Osteocyte (in vitro differentiated cells): Measurements from ENCODE around the gene ANKRD29. TPM values are rescaled to one million over a fixed set of nuclear protein-coding genes. Genes with fewer than 3 reads are reported as not detected.

Source experiments
- DNase-seq: peaks from one replicate; pipeline ENCODE4 v3.0.0; 2021; ENCODE audit warnings: mixed read lengths; ENCODE audit not compliant: unreplicated experiment; ENCODE audit errors: extremely low spot score
- H3K27ac Mint-ChIP-seq: one replicate; pipeline ENCODE4 v1.8.0; 2021; ENCODE audit warnings: mild to moderate bottlenecking, mixed read lengths; ENCODE audit not compliant: unreplicated experiment
- H3K27me3 Mint-ChIP-seq: one replicate; pipeline ENCODE4 v1.8.0; 2021; ENCODE audit warnings: mixed read lengths; ENCODE audit not compliant: unreplicated experiment
- H3K36me3 Mint-ChIP-seq: one replicate; pipeline ENCODE4 v1.8.0; 2021; ENCODE audit warnings: mixed read lengths; ENCODE audit not compliant: unreplicated experiment
- H3K4me1 Mint-ChIP-seq: one replicate; pipeline ENCODE4 v1.8.0; 2021; ENCODE audit warnings: mixed read lengths; ENCODE audit not compliant: unreplicated experiment
- H3K4me3 Mint-ChIP-seq: one replicate; pipeline ENCODE4 v1.8.0; 2021; ENCODE audit warnings: mild to moderate bottlenecking, moderate library complexity, mixed read lengths; ENCODE audit not compliant: unreplicated experiment
- H3K9me3 Mint-ChIP-seq: one replicate; pipeline ENCODE4 v1.8.0; 2021; ENCODE audit warnings: mixed read lengths; ENCODE audit not compliant: unreplicated experiment
- CTCF ChIP-seq: fragments of 200-600 bp; sonication (generic); IDR thresholded peaks from 2 replicates; pipeline ENCODE4 v1.5.0; 2021; ENCODE audit warnings: antibody characterized with exemption, mild to moderate bottlenecking, moderate library complexity
- total RNA-seq: library from RNA; stranded (reverse); gene quantifications from 2 replicates; pipeline ENCODE4 v1.2.1, GENCODE V29; 2021

Gene ANKRD29
- total RNA-seq, 1 donor from 2014 or later, result not detected

GRCh38 chr18:23553887-23554286, 108.8 kb downstream of the ANKRD29 start:
- H3K4me3 Mint-ChIP-seq, result no peak overlapping the region
- no peaks in the 10 kb centered on the region for H3K27me3 Mint-ChIP-seq
- H3K36me3 Mint-ChIP-seq, result peaks cover 39% of the 10 kb centered on the region
- H3K27ac Mint-ChIP-seq, result no peak overlapping the region
- H3K9me3 Mint-ChIP-seq, result no peaks in the 10 kb centered on the region
- no peak for DNase-seq
- TF ChIP-seq CTCF, result no peak
- no peaks in the 10 kb centered on the region for H3K4me1 Mint-ChIP-seq

GRCh38 chr18:23552505-23552904, 110.2 kb downstream of the ANKRD29 start:
- Mint-ChIP-seq H3K9me3 (no peaks in the 10 kb centered on the region), H3K4me1 (no peaks in the 10 kb centered on the region), H3K27ac (no peak overlapping the region), H3K4me3 (no peak overlapping the region), H3K36me3 (peaks cover 37% of the 10 kb centered on the region), H3K27me3 (no peaks in the 10 kb centered on the region)
- DNase-seq, result no peak
- no peak for TF ChIP-seq CTCF

- no peaks in the 10 kb centered on the region for H3K4me1 Mint-ChIP-seq
- H3K27me3 Mint-ChIP-seq, result no peaks in the 10 kb centered on the region
- no peak for TF ChIP-seq CTCF
- no peak overlapping the region for H3K4me3 Mint-ChIP-seq
- peaks cover 37% of the 10 kb centered on the region for H3K36me3 Mint-ChIP-seq
- no peak overlapping the region for H3K27ac Mint-ChIP-seq
- H3K9me3 Mint-ChIP-seq, result no peaks in the 10 kb centered on the region
- no peak for DNase-seq
Measured at GRCh38 chr18:23551978-23552377, 110.7 kb downstream of the ANKRD29 start.

- TF ChIP-seq CTCF, result no peak
- H3K9me3 Mint-ChIP-seq, result no peaks in the 10 kb centered on the region
- no peak for DNase-seq
- H3K27ac Mint-ChIP-seq, result no peak overlapping the region
- H3K36me3 Mint-ChIP-seq, result peaks cover 38% of the 10 kb centered on the region
- no peak overlapping the region for H3K4me3 Mint-ChIP-seq
- no peaks in the 10 kb centered on the region for H3K4me1 Mint-ChIP-seq
- H3K27me3 Mint-ChIP-seq, result no peaks in the 10 kb centered on the region
Measured at GRCh38 chr18:23550898-23551297, 111.8 kb downstream of the ANKRD29 start.

Other genes starting within 250 kb of the ANKRD29 start
- gene RIOK3, start 209.6 kb downstream of the ANKRD29 start, total RNA-seq, result 54.7 and 55.7 TPM in 2 replicates
- gene RMC1, start 159.4 kb downstream of the ANKRD29 start, total RNA-seq, result 24.9 and 25.5 TPM in 2 replicates
- gene NPC1, start 76.4 kb downstream of the ANKRD29 start, total RNA-seq, result 36.5 and 40.1 TPM in 2 replicates
- not detected in 2 replicates for gene LAMA3, start 26.5 kb upstream of the ANKRD29 start, total RNA-seq